Measurements from ENCODE around the gene RNF26.

The RNF26 gene

DNA sequence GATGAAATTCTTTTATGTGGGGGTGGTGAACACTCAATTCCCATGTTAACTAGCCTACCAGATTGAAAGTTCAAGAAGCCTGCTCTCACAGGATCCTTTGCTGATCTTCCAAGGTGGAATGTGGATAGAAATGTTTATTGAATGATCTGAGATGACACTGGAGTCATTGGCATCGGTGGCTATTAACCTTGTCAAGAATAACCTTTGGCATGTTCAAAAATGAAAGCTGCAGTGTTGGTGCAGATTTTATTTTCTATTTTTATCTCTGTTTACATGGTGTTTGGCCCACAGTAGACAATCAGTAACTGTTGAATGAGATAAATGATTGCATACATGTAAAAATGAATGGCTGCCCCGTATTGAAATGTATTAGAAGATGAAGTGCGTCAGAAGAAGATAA, 36.4 kb upstream of the RNF26 start:
- Histone ChIP-seq H3K36me3 (peaks cover 30% of the 10 kb centered on the region), H3K4me1 (peaks cover 6% of the 10 kb centered on the region; the same call in 1 of the 2 replicates), H3K4me3 (ENCODE audit: low read depth, low read length) (no peak overlapping the region), H3K9me3 (no peaks in the 10 kb centered on the region), H3K27me3 (no peaks in the 10 kb centered on the region)
- TF ChIP-seq CTCF (IDR thresholded peaks at IDR 0.05; ENCODE audit: low read depth, low read length) = no peak
- DNase-seq = no peak

DNA sequence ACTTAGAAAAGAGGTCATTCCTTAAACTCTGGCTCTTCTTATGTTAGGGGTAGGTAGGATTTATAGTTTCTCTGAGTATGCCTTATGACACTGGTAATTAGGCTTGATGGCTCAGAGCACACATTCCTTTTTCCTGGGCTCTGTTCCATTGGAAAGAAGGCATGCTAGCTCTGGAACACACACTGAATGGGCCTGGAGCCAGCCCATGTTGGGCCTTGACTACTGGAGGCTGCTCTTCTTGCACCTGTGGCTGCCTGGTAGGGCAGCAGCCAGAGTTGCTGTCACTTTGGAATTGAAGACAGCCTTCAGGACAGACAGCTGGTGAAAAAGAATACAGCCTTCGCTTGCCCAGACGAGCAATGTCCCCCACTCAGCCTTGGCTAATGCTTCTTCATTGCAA, 35.6 kb upstream of the RNF26 start:
- no peak for DNase-seq
- H3K36me3 ChIP-seq = peaks cover 30% of the 10 kb centered on the region
- no peak for TF ChIP-seq CTCF (IDR thresholded peaks at IDR 0.05; ENCODE audit: low read depth, low read length)

DNA sequence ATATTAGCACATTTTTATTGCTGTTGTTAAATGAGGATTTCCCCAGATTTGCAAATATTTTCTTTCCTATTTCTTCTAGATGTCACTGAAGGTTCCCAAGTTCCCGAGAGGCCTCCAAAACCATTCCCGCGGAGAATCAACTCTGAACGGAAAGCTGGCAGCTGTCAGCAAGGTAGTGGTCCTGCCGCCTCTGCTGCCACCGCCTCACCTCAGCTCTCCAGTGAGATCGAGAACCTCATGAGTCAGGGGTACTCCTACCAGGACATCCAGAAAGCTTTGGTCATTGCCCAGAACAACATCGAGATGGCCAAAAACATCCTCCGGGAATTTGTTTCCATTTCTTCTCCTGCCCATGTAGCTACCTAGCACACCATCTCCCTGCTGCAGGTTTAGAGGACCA, 34.9 kb upstream of the RNF26 start:
- Histone ChIP-seq H3K27me3 (no peaks in the 10 kb centered on the region), H3K36me3 (peaks cover 30% of the 10 kb centered on the region), H3K9me3 (no peaks in the 10 kb centered on the region), H3K4me3 (ENCODE audit: low read depth, low read length) (no peak overlapping the region), H3K4me1 (peaks cover 6% of the 10 kb centered on the region; the same call in 1 of the 2 replicates)
- no peak for DNase-seq
- no peak for TF ChIP-seq CTCF (IDR thresholded peaks at IDR 0.05; ENCODE audit: low read depth, low read length)

More for the DNA sequence above, 35.6 kb upstream of the RNF26 start:
- no peaks in the 10 kb centered on the region for H3K9me3 ChIP-seq
- H3K4me1 ChIP-seq = peaks cover 6% of the 10 kb centered on the region; the same call in 1 of the 2 replicates
- H3K4me3 ChIP-seq (ENCODE audit: low read depth, low read length) = no peak overlapping the region
- H3K27me3 ChIP-seq = no peaks in the 10 kb centered on the region

- H3K36me3 ChIP-seq = peaks cover 30% of the 10 kb centered on the region
- H3K4me3 ChIP-seq (ENCODE audit: low read depth, low read length) = no peak overlapping the region
- no peak for TF ChIP-seq CTCF (IDR thresholded peaks at IDR 0.05; ENCODE audit: low read depth, low read length)
- H3K4me1 ChIP-seq = peaks cover 6% of the 10 kb centered on the region; the same call in 1 of the 2 replicates
- no peaks in the 10 kb centered on the region for H3K9me3 ChIP-seq
- no peak for DNase-seq
- no peaks in the 10 kb centered on the region for H3K27me3 ChIP-seq
Observed at GRCh38 chr11:119300198-119300964, 33.9 kb upstream of the RNF26 start.

DNA sequence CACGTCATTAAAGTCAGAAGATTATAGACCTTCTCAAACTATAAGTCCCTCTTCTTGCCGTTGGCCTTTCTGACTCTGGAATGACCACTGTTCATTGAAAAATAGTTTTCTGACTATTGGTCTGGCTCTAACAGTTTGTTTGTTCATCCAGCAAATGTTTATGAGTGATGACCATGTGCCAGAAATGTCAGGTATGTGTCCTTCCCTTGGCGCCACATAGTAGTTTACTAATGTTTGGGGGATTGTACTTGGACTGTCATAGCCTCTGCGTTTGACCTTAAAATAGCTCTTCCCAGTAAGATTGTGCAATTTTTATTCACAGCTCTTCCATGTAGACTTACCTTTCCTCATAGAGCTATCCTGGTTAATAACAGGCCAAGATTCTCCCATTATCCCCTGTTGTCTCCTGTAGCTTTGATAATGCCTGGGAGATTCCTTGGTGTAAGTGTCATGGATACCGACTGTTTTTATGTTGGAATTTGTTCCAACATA, 31.1 kb upstream of the RNF26 start:
- H3K4me3 ChIP-seq (ENCODE audit: low read depth, low read length) = no peak overlapping the region
- H3K27me3 ChIP-seq = no peaks in the 10 kb centered on the region

More for the DNA sequence above, 31.1 kb upstream of the RNF26 start:
- no peak for TF ChIP-seq CTCF (IDR thresholded peaks at IDR 0.05; ENCODE audit: low read depth, low read length)
- peaks cover 6% of the 10 kb centered on the region; the same call in 1 of the 2 replicates for H3K4me1 ChIP-seq
- DNase-seq = no peak
- H3K9me3 ChIP-seq = no peaks in the 10 kb centered on the region
- H3K36me3 ChIP-seq = peaks cover 22% of the 10 kb centered on the region
